LNCaP clone FGC (cell line): ENCODE results near the gene CSNK1G1.

Source experiments
- DNase-seq: peaks from one replicate; pipeline ENCODE4 v3.0.0-alpha.2; 2011; ENCODE audit warnings: low read depth
- H3K4me3 ChIP-seq: 2 replicates; pipeline ENCODE4 v1.5.1; 2011; ENCODE audit warnings: mild to moderate bottlenecking, low read depth, low read length, control low read depth
- CTCF ChIP-seq: IDR thresholded peaks from 2 replicates; pipeline ENCODE4 v1.5.1; 2012; ENCODE audit warnings: mild to moderate bottlenecking; ENCODE audit not compliant: control insufficient read depth, insufficient read depth; ENCODE audit errors: extremely low read depth

CSNK1G1 gene

GRCh38 chr15:64146885-64147681 is 208.9 kb downstream of the CSNK1G1 start:
- H3K4me3 ChIP-seq, result no peak overlapping the region
- TF ChIP-seq CTCF, result no peak
- no peak for DNase-seq

- no peak for DNase-seq
- TF ChIP-seq CTCF, result no peak
- H3K4me3 ChIP-seq, result no peak overlapping the region
Measured at GRCh38 chr15:64146520-64146884, 209.5 kb downstream of the CSNK1G1 start.

GRCh38 chr15:64146041-64146440 is 209.9 kb downstream of the CSNK1G1 start:
- DNase-seq, result no peak
- no peak overlapping the region for H3K4me3 ChIP-seq
- TF ChIP-seq CTCF, result no peak

- no peak for TF ChIP-seq CTCF
- DNase-seq, result no peak
- H3K4me3 ChIP-seq, result no peak overlapping the region
Measured at GRCh38 chr15:64144565-64145281, 211.2 kb downstream of the CSNK1G1 start.

- DNase-seq, result no peak
- no peak for TF ChIP-seq CTCF
- H3K4me3 ChIP-seq, result no peak overlapping the region
Measured at GRCh38 chr15:64144192-64144564, 211.8 kb downstream of the CSNK1G1 start.

GRCh38 chr15:64143276-64143675 is 212.7 kb downstream of the CSNK1G1 start:
- no peak for DNase-seq
- TF ChIP-seq CTCF, result no peak
- H3K4me3 ChIP-seq, result no peak overlapping the region
